ENCODE data around the gene IL25. TPM values are rescaled to one million over a fixed set of nuclear protein-coding genes. Genes with fewer than 3 reads are reported as not detected.
"Not testable (repeated sequence)": the region's sequence is repeated elsewhere in the genome, so short reads cannot be mapped to it uniquely, and the experiment has no call there.

The IL25 gene
- total and polyA plus RNA-seq, 7 donors = not detected

GRCh38 chr14:23396126-23396525 lies 23.5 kb downstream of the IL25 start:
- WGBS, 2 donors = 92 to 93% methylated on average over 10 of the region's 10 CpGs
- H3K27me3 ChIP-seq = no peaks in the 10 kb centered on the region
- no peaks in the 10 kb centered on the region for H3K36me3 ChIP-seq
- intact Hi-C loops (cut with DNase I) = no loop called here
- TF ChIP-seq EP300 (IDR thresholded peaks at IDR 0.05) (no peak), POLR2A (IDR thresholded peaks at IDR 0.05) (no peak), POLR2AphosphoS5 (IDR thresholded peaks at IDR 0.05) (no peak), CTCF (IDR thresholded peaks at IDR 0.05) (no peak)
- no peaks in the 10 kb centered on the region for H3K9me3 ChIP-seq
- no peak for DNase-seq
- H3K27ac ChIP-seq = no peak overlapping the region
- H3K4me1 ChIP-seq = no peaks in the 10 kb centered on the region
- H3K4me3 ChIP-seq = no peak overlapping the region

- no peaks in the 10 kb centered on the region for H3K4me1 ChIP-seq
- no peak for DNase-seq
- no peaks in the 10 kb centered on the region for H3K36me3 ChIP-seq
- TF ChIP-seq POLR2AphosphoS5 (IDR thresholded peaks at IDR 0.05) = no peak
- no peak for TF ChIP-seq EP300 (IDR thresholded peaks at IDR 0.05)
- TF ChIP-seq POLR2A (IDR thresholded peaks at IDR 0.05) = no peak
- TF ChIP-seq CTCF (IDR thresholded peaks at IDR 0.05) = no peak
- no peak overlapping the region for H3K4me3 ChIP-seq
- no peaks in the 10 kb centered on the region for H3K27me3 ChIP-seq
- no peak overlapping the region for H3K27ac ChIP-seq
- WGBS, 2 donors = 92 to 95% methylated on average over 10 of the region's 10 CpGs
- H3K9me3 ChIP-seq = no peaks in the 10 kb centered on the region
- intact Hi-C loops (cut with DNase I) = no loop called here
These were observed 24.3 kb downstream of the IL25 start for GRCh38 chr14:23396781-23397407.

GRCh38 chr14:23398348-23398747 lies 25.7 kb downstream of the IL25 start:
- no peaks in the 10 kb centered on the region for H3K4me1 ChIP-seq
- no peaks in the 10 kb centered on the region for H3K36me3 ChIP-seq
- no peak overlapping the region for H3K27ac ChIP-seq
- no peak for DNase-seq
- WGBS, 2 donors = 82 to 94% methylated on average over 4 of the region's 4 CpGs
- TF ChIP-seq CTCF (IDR thresholded peaks at IDR 0.05) (no peak), EP300 (IDR thresholded peaks at IDR 0.05) (no peak), POLR2AphosphoS5 (IDR thresholded peaks at IDR 0.05) (no peak), POLR2A (IDR thresholded peaks at IDR 0.05) (no peak)
- H3K9me3 ChIP-seq = no peaks in the 10 kb centered on the region
- H3K4me3 ChIP-seq = no peak overlapping the region
- intact Hi-C loops (cut with DNase I) = no loop called here
- no peaks in the 10 kb centered on the region for H3K27me3 ChIP-seq

GRCh38 chr14:23399136-23399535 lies 26.5 kb downstream of the IL25 start:
- Histone ChIP-seq H3K27ac (no peak overlapping the region), H3K36me3 (no peaks in the 10 kb centered on the region), H3K27me3 (no peaks in the 10 kb centered on the region), H3K4me1 (no peaks in the 10 kb centered on the region), H3K9me3 (no peaks in the 10 kb centered on the region), H3K4me3 (no peak overlapping the region)
- intact Hi-C loops (cut with DNase I) = no loop called here
- TF ChIP-seq POLR2A (IDR thresholded peaks at IDR 0.05) (no peak), CTCF (IDR thresholded peaks at IDR 0.05) (no peak), POLR2AphosphoS5 (IDR thresholded peaks at IDR 0.05) (no peak), EP300 (IDR thresholded peaks at IDR 0.05) (no peak)
- 93% methylated on average over 3 of the region's 3 CpGs for WGBS, 2 donors
- no peak for DNase-seq

- H3K9me3 ChIP-seq = no peaks in the 10 kb centered on the region
- 86% methylated on average over 6 of the region's 6 CpGs for WGBS, 2 donors
- H3K27ac ChIP-seq = no peak overlapping the region
- H3K27me3 ChIP-seq = no peaks in the 10 kb centered on the region
- H3K4me3 ChIP-seq = no peak overlapping the region
- no peak for TF ChIP-seq POLR2AphosphoS5 (IDR thresholded peaks at IDR 0.05)
- TF ChIP-seq POLR2A (IDR thresholded peaks at IDR 0.05) = no peak
- no peak for TF ChIP-seq CTCF (IDR thresholded peaks at IDR 0.05)
- TF ChIP-seq EP300 (IDR thresholded peaks at IDR 0.05) = no peak
- intact Hi-C loops (cut with DNase I) = no loop called here
- DNase-seq = no peak
- H3K4me1 ChIP-seq = no peaks in the 10 kb centered on the region
- no peaks in the 10 kb centered on the region for H3K36me3 ChIP-seq
These were observed 27.0 kb downstream of the IL25 start for GRCh38 chr14:23399591-23399990.

- DNase-seq; H3K27ac ChIP-seq; H3K4me3 ChIP-seq; intact Hi-C loops (cut with DNase I); H3K4me1 ChIP-seq; H3K27me3 ChIP-seq; H3K36me3 ChIP-seq; H3K9me3 ChIP-seq: not testable (repeated sequence)
- WGBS, 2 donors = 84 to 86% methylated on average over 16 of the region's 16 CpGs
These were observed 28.0 kb downstream of the IL25 start for GRCh38 chr14:23400496-23401149.
